Progenitor cell of endocrine pancreas (in vitro differentiated cells): ENCODE results near the gene RBBP5. TPM values are rescaled to one million over a fixed set of nuclear protein-coding genes. Genes with fewer than 3 reads are reported as not detected.

Experiments used
- DNase-seq: peaks from one replicate; pipeline ENCODE4 v3.0.0; 2021; ENCODE audit warnings: low spot score; ENCODE audit not compliant: unreplicated experiment
- H3K27ac Mint-ChIP-seq: 2 replicates; pipeline ENCODE4 v1.8.0; 2021; ENCODE audit warnings: mild to moderate bottlenecking, moderate library complexity, mixed read lengths
- H3K27me3 Mint-ChIP-seq: 2 replicates; pipeline ENCODE4 v1.8.0; 2021; ENCODE audit warnings: mixed read lengths
- H3K36me3 Mint-ChIP-seq: 2 replicates; pipeline ENCODE4 v1.8.0; 2022; ENCODE audit warnings: mixed read lengths; ENCODE audit not compliant: insufficient read depth
- H3K4me1 Mint-ChIP-seq: 2 replicates; pipeline ENCODE4 v1.8.0; 2021; ENCODE audit warnings: low read depth, mixed read lengths
- H3K4me3 Mint-ChIP-seq: 2 replicates; pipeline ENCODE4 v1.8.0; 2021; ENCODE audit warnings: low read depth, mild to moderate bottlenecking, moderate library complexity, mixed read lengths
- H3K9me3 Mint-ChIP-seq: 2 replicates; pipeline ENCODE4 v1.8.0; 2021; ENCODE audit warnings: low read depth, mixed read lengths
- CTCF ChIP-seq: fragments of 200-600 bp; sonication (generic); IDR thresholded peaks from one replicate; pipeline ENCODE4 v1.5.0; 2021; ENCODE audit warnings: antibody characterized with exemption, mild to moderate bottlenecking; ENCODE audit not compliant: unreplicated experiment
- total RNA-seq: library from RNA; stranded (reverse); gene quantifications from 2 replicates; pipeline ENCODE4 v1.2.1, GENCODE V29; 2021

The RBBP5 gene
- total RNA-seq, 1 donor from 2014 or later = 20.9 TPM

- DNase-seq = no peak
- Mint-ChIP-seq H3K36me3 (no peaks in the 10 kb centered on the region), H3K9me3 (no peaks in the 10 kb centered on the region), H3K27me3 (no peaks in the 10 kb centered on the region), H3K4me1 (no peaks in the 10 kb centered on the region), H3K4me3 (no peak overlapping the region), H3K27ac (no peak overlapping the region)
- no peak for TF ChIP-seq CTCF
Observed at GRCh38 chr1:205128050-205128449, 6.3 kb upstream of the RBBP5 start.

GRCh38 chr1:205127646-205128045 lies 5.9 kb upstream of the RBBP5 start:
- H3K36me3 Mint-ChIP-seq = no peaks in the 10 kb centered on the region
- DNase-seq = no peak
- no peak overlapping the region for H3K4me3 Mint-ChIP-seq
- H3K9me3 Mint-ChIP-seq = no peaks in the 10 kb centered on the region
- H3K27me3 Mint-ChIP-seq = no peaks in the 10 kb centered on the region
- peaks cover 1% of the 10 kb centered on the region for H3K4me1 Mint-ChIP-seq
- TF ChIP-seq CTCF = no peak
- no peak overlapping the region for H3K27ac Mint-ChIP-seq

- TF ChIP-seq CTCF = no peak
- Mint-ChIP-seq H3K9me3 (no peaks in the 10 kb centered on the region), H3K4me3 (no peak overlapping the region), H3K4me1 (peaks cover 21% of the 10 kb centered on the region), H3K27ac (no peak overlapping the region), H3K27me3 (no peaks in the 10 kb centered on the region), H3K36me3 (no peaks in the 10 kb centered on the region)
- DNase-seq = no peak
Observed at GRCh38 chr1:205124726-205125125, 2.9 kb upstream of the RBBP5 start.

- Mint-ChIP-seq H3K27ac (peak overlapping the region; percentile 100), H3K4me1 (peaks cover 23% of the 10 kb centered on the region), H3K36me3 (peaks cover 3% of the 10 kb centered on the region), H3K27me3 (no peaks in the 10 kb centered on the region), H3K4me3 (peak overlapping the region; percentile 97), H3K9me3 (no peaks in the 10 kb centered on the region)
- DNase-seq = no peak
- no peak for TF ChIP-seq CTCF
Observed at GRCh38 chr1:205122489-205122882, 708 bp upstream of the RBBP5 start.

GRCh38 chr1:205118752-205119151 lies 3.0 kb downstream of the RBBP5 start:
- DNase-seq = no peak
- Mint-ChIP-seq H3K27me3 (no peaks in the 10 kb centered on the region), H3K4me3 (no peak overlapping the region), H3K36me3 (peaks cover 3% of the 10 kb centered on the region), H3K27ac (peak overlapping the region; percentile 22), H3K9me3 (no peaks in the 10 kb centered on the region), H3K4me1 (peaks cover 23% of the 10 kb centered on the region)
- no peak for TF ChIP-seq CTCF
